ENCODE results near the gene ACOT8. TPM values are rescaled to one million over a fixed set of nuclear protein-coding genes. Genes with fewer than 3 reads are reported as not detected.

The ACOT8 gene
- polyA plus RNA-seq, 3 donors, result 18.7 to 23.7 (median 20.9) TPM

DNA sequence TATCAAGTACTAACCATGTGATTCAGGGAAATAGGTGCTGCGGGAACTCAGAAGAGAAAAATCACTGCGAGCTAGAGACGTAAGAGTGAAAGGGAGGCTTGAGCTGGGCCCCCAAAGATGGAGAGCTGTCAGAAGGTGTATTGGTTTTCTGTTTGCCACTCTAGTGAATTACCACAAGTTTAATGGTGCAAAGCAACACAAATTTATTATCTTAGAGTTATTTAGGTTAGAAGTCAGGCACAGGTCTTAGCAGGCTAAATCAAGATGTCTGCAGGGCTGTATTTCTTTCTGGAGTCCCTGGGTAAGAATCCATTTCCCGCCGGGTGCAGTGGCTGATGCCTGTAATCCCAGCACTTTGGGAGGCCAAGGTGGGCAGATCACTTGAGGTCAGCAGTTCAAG lies 2.7 kb upstream of the ACOT8 start:
- DNase-seq (ENCODE audit: low read depth in 3 of 3, low spot score in 2 of 3), result no peak

GRCh38 chr20:45857882-45858216 lies 657 bp upstream of the ACOT8 start:
- DNase-seq (ENCODE audit: low read depth in 3 of 3, low spot score in 2 of 3), result no peak

GRCh38 chr20:45853484-45853883 lies 3.7 kb downstream of the ACOT8 start:
- DNase-seq (ENCODE audit: low read depth in 3 of 3, low spot score in 2 of 3), result no peak

DNA sequence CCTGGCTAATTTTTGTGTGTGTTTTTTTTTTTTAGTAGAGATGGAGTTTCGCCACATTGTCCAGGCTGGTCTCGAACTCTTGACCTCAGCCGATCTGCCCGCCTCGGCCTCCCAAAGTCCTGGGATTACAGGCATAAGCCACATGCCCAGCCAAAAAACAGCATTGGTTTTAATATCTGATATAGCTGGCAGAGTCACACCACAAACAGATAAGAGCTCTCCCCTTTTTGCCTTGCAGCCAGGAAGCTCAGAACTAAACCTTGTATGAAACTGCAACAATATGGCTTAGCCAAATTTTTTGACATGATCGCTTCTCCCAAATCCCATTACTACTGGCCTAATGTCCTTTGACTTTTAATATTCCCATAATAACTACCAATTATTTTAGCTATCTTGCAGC lies 4.9 kb downstream of the ACOT8 start:
- no peak for DNase-seq (ENCODE audit: low read depth in 3 of 3, low spot score in 2 of 3)

GRCh38 chr20:45851501-45851900 lies 5.7 kb downstream of the ACOT8 start:
- DNase-seq (ENCODE audit: low read depth in 3 of 3, low spot score in 2 of 3), result no peak

GRCh38 chr20:45850926-45851325 lies 6.3 kb downstream of the ACOT8 start:
- DNase-seq (ENCODE audit: low read depth in 3 of 3, low spot score in 2 of 3), result no peak

- no peak for DNase-seq (ENCODE audit: low read depth in 3 of 3, low spot score in 2 of 3)
Measured at GRCh38 chr20:45850238-45850637, 7.0 kb downstream of the ACOT8 start.

DNA sequence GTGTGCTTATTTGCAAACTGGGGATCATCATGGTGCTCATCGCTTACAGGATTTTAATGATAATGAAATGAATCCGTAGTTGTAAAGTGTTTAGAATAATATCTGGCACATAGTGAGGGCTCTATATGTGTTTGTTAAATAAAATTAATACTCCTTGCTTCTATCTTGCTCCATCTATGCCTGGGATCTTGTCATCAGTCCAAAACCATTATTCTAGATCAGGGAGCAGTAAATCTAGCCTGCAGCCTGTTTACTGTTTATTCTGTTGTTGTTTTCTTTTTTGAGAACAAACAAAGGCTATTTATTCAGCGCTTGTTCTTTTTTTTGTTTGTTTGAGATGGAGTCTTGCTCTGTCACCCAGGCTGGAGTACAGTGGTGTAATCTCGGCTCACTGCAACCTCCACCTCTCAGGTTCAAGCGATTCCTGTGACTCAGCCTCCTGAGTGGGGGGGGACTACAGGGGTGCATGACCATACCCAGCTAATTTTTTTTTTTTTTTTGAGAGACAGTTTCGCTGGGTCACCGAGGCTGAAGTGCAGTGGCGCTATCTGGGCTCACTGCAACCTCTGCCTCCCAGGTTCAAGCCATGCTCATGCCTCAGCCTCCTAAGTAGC lies 8.1 kb downstream of the ACOT8 start:
- no peak for DNase-seq (ENCODE audit: low read depth in 3 of 3, low spot score in 2 of 3)

GRCh38 chr20:45848421-45848820 lies 8.8 kb downstream of the ACOT8 start:
- no peak for DNase-seq (ENCODE audit: low read depth in 3 of 3, low spot score in 2 of 3)

DNA sequence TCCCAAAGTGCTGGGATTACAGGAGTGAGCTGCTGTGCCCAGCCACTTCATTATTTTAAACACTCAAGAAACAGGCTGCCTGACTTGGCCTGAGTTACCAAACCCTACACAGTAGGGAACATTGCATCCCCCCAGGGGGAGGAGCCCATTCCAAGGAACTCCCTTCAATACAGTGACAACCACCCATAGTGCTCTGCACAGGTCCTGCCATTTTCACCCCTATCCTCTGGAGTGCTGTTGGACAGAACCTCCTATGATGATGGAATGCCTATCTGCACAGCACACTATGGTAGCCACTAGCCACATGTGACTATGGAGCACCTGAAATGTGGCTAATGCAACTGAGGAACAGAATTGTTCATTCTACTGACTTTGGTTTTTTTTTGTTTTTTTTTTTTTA lies 11.7 kb downstream of the ACOT8 start:
- DNase-seq (ENCODE audit: low read depth in 3 of 3, low spot score in 2 of 3), result no peak

GRCh38 chr20:45843506-45843905 lies 13.7 kb downstream of the ACOT8 start:
- DNase-seq (ENCODE audit: low read depth in 3 of 3, low spot score in 2 of 3), result no peak

GRCh38 chr20:45842169-45842812 lies 14.9 kb downstream of the ACOT8 start:
- no peak for DNase-seq (ENCODE audit: low read depth in 3 of 3, low spot score in 2 of 3)

DNA sequence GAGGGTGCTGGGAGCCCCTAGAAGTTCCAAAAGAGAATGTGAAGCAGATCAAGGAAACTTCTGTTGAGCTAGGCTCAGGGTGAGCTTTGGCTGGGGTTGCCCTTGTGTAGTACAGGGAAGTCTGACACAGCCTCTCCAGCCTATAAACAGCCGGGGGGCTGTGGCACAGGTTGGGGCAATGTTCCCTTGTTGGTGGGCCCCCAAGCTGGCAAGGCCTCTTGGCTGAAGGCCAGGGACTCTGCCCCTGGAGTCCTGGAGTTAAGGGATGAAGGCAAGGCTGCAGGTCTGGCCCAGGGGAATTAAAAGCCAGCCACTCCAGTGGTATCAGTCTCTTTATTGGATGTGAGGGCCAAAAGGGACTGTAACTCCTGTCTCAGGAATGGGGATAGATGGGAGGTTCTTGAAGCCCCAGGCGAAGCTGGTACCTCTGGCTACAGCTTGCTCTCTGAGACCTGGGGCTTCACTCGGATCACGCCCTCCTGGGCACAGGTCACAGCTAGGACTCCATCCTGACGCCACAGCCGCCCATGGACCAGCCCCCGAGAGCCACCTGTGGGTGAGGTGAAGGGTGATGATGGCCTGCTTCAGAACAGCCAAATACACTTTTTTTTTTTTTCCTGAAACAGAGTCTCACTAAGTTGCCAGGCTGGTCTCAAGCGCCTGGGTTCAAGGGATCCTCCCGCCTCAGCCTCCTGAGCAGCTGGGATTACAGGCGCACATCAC lies 15.6 kb downstream of the ACOT8 start:
- DNase-seq (ENCODE audit: low read depth in 3 of 3, low spot score in 2 of 3), result no peak

- DNase-seq (ENCODE audit: low read depth in 3 of 3, low spot score in 2 of 3), result no peak
Measured at GRCh38 chr20:45840700-45841198, 16.4 kb downstream of the ACOT8 start.

DNA sequence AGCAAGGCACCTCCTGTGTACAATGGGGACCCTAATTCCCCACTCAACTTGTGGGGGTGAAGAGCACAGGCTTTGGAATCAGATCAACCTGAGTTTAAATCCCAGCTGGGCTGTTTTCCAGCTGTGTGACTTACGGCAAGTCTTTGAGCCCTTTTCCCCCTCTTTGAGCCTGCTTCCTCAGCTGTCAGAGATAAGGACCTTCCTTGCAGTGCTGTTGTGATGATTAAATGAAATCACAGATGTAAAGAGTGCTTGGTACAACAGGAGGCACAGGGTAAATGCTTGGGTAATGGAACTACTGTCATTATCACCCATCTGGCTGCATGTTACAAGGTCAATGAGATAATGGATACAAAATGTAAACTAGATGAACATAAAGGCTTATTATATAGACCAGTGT lies 20.4 kb downstream of the ACOT8 start:
- DNase-seq (ENCODE audit: low read depth in 3 of 3, low spot score in 2 of 3), result no peak

- no peak for DNase-seq (ENCODE audit: low read depth in 3 of 3, low spot score in 2 of 3)
Measured at GRCh38 chr20:45835825-45836224, 21.4 kb downstream of the ACOT8 start.

DNA sequence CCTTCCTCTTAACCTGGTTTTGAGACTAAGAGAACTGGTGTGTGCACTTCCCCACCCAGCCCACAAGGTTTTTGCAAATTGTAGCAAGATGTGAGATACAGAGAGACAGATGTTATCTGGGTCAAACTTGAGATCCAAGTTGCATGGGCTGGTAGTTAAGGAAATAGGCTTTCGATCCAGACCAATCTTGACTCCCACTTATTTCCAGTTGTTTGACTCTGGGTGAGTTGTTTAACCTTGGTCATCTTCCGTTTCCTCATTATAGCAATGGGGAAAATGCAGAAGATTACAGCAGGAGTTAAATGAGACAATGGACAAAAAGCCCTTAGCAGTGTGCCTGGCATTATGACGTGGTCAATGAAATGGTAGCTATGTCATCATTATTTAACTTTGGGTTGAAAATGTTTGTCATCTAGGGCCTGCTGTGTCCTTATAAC lies 21.8 kb downstream of the ACOT8 start:
- no peak for DNase-seq (ENCODE audit: low read depth in 3 of 3, low spot score in 2 of 3)

GRCh38 chr20:45834797-45835161 lies 22.4 kb downstream of the ACOT8 start:
- no peak for DNase-seq (ENCODE audit: low read depth in 3 of 3, low spot score in 2 of 3)

- no peak for DNase-seq (ENCODE audit: low read depth in 3 of 3, low spot score in 2 of 3)
Measured at GRCh38 chr20:45833883-45834796, 23.1 kb downstream of the ACOT8 start.

DNA sequence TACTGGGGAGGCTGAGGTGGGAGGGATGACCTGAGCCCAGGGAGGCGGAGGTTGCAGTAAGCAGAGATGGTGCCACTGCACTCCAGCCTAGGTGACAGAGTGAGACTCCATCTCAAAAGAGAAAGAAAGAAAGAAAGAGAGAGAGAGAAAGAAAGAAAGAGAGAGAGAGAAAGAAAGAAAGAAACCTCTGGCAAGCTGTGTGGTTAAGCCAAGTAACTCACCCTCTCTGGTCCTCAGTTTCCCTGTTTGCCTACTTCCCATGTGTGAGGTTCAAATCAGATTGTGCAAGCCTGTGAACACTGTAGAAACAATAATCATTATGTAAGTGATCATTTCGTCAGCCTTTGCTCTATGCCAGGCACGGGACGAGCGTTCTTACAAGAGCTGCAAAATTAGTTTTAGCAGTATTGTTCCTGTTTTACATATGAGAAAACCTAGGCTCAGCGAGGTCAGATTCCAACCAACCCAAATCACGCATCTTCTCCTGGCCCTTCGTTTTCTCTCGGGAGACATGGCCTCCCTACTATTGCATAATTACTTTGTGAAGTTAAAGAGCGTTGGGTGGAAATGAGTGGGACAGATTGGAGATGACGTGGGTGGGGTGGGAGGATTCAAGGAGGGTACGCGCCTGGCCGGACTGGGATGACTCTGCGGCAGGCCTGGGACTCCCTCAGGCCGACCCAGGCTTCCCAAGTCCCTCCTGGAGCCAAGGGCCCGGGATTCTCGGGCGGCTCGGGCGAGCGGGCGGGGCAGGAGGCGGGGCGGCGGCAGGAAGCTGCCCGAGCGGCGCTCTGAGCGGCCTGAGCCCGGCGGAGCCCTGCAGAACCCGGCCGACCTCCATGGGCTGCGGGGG lies 23.9 kb downstream of the ACOT8 start, which contains the start of gene SNX21:
Gene SNX21, plus strand, starts transcription at position 770 of the 853 bp plus-strand sequence. CDS start 121 bp downstream, outside the sequence.
- peak in 1 of 3 donors; percentile 69 for DNase-seq (ENCODE audit: low read depth in 3 of 3, low spot score in 2 of 3)
